Measurements from ENCODE around the gene IDH3A. TPM values are rescaled to one million over a fixed set of nuclear protein-coding genes. Genes with fewer than 3 reads are reported as not detected.
A peak's percentile ranks its signal among the peaks of the same experiment; 100 is the strongest.
"Not testable (repeated sequence)": the region's sequence is repeated elsewhere in the genome, so short reads cannot be mapped to it uniquely, and the experiment has no call there.

IDH3A gene
- total RNA-seq, 1 donor from 2014 or later, result 78.3 TPM

DNA sequence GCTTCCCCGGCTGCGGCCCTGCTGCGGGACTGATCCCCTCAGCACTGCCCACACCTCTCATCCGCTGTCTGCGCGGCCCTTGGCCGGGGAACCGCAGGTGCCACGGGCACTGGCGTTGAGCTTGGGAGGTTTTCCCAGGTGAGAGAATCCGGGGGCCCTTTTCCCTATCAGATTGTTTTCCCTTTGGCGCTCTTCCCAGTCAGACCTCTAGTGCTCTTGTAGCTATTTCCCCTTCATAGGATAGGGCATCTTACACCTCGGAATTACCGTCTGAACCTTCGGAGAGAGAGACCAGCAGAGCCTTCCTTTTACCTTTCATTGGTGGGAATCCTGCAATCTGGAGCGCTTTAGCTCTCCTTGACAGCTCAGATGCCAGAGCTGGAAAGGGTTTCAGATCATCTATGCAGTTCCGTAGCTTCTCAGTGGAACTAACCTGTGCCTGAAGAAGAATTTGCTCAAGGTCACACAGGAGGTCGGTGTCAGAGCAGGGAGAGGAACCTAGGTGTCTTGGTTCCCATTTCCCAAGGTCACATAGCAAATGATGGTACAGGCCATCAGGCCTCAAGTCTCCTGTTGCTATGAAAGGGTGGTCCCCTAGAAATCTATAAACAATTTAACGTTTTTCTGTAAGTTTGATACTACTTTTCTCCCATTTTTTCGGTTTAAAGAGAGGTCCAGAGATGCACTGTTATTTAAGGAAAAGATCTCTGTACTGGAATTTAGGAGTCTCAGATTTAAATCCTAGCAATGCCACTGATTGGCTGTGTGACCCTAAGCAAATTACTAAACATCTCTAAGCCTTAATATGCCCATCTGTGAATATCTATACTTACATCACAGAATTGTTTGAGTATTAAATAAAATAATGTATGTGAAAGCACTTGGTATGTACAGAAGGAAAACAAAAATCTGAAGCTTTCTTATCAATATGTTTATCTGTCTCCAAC, 916 bp downstream of the IDH3A start:
- Histone ChIP-seq H3K9me3 (no peaks in the 10 kb centered on the region), H3K36me3 (no peaks in the 10 kb centered on the region), H3K27ac (peak overlapping the region; percentile 88), H3K27me3 (ENCODE audit: low read depth) (no peaks in the 10 kb centered on the region), H3K4me1 (peaks cover 30% of the 10 kb centered on the region), H3K4me3 (peak overlapping the region; percentile 81)
- ATAC-seq, result peak; percentile 40 to 72
- DNase-seq, result no peak
- TF ChIP-seq, protein P1, sequence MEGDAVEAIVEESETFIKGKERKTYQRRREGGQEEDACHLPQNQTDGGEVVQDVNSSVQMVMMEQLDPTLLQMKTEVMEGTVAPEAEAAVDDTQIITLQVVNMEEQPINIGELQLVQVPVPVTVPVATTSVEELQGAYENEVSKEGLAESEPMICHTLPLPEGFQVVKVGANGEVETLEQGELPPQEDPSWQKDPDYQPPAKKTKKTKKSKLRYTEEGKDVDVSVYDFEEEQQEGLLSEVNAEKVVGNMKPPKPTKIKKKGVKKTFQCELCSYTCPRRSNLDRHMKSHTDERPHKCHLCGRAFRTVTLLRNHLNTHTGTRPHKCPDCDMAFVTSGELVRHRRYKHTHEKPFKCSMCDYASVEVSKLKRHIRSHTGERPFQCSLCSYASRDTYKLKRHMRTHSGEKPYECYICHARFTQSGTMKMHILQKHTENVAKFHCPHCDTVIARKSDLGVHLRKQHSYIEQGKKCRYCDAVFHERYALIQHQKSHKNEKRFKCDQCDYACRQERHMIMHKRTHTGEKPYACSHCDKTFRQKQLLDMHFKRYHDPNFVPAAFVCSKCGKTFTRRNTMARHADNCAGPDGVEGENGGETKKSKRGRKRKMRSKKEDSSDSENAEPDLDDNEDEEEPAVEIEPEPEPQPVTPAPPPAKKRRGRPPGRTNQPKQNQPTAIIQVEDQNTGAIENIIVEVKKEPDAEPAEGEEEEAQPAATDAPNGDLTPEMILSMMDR (IDR thresholded peaks at IDR 0.05), result no peak
- intact Hi-C loops (cut with DNase I), result no loop called here

DNA sequence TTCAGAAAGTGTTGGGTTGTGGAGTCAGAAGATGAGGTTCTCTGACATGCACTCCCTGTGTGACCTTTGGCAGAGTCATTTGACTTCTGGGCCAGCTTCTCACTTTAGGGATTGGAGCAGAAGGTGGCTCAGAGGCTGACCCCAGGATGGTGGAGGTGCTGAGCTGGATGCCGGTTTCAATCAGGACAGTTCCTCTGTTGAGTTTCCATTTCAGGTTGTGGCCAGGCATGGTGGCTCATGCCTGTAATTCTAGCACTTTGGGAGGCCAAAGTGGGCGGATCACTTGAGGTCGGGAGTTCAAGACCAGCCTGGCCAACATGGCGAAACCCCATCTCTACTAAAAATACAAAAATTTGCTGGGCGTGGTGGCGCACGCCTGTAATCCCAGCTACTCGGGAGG, 1.9 kb downstream of the IDH3A start:
- DNase-seq; intact Hi-C loops (cut with DNase I); ATAC-seq; H3K4me3 ChIP-seq; H3K9me3 ChIP-seq; H3K27me3 ChIP-seq (ENCODE audit: low read depth); H3K27ac ChIP-seq; H3K36me3 ChIP-seq: not testable (repeated sequence)
- peaks cover 40% of the 10 kb centered on the region for H3K4me1 ChIP-seq

DNA sequence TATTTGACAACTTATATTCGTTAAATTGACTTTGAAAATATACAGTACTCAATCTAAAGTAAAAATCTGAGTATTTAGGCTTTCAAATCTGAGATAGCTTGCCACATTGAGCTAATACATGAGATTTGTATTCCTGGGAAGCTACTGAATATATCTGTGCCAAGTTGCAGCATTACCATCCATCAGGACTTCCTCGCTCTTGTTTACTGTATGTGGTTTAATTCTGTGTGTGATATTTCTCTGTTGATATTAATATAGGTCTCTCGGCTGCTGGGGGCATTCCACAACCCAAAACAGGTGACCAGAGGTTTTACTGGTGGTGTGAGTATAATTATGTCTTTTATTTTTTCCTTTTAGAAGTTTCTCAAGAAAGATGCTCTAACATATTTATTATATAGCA, 5.8 kb downstream of the IDH3A start:
- peaks cover 40% of the 10 kb centered on the region for H3K36me3 ChIP-seq
- no peaks in the 10 kb centered on the region for H3K27me3 ChIP-seq (ENCODE audit: low read depth)
- intact Hi-C loops (cut with DNase I), result no loop called here
- no peak overlapping the region for H3K27ac ChIP-seq
- ATAC-seq, result no peak
- no peaks in the 10 kb centered on the region for H3K9me3 ChIP-seq
- TF ChIP-seq, protein P1 (IDR thresholded peaks at IDR 0.05), result no peak
- no peak for DNase-seq
- H3K4me3 ChIP-seq, result no peak overlapping the region
- peaks cover 30% of the 10 kb centered on the region for H3K4me1 ChIP-seq

DNA sequence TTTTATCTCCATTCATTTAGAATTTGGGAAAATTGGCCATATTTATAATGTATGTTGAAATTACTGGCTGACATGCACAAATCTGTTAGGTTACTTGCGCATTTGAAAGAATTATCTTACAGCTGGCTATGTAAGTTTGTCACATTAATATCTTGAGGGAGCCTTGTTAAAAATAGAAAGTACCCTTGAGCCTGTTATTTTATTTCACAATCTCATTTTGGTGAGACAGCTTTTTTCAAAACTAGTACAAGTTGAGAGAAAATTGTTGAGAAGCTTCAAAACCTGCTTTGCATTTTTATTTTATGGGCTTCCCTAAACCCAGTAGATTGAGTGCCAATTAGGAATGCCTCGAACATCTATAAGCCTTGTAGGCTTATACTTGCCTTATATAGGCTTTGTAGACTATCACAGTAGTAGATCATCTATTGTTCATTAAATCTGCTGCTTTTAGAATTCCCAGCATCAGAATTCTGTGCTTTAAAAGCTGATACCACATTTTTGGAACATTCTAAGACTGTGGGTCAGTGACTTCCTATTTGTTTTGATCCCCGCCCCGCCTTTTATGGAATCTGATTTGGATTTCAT, 6.3 kb downstream of the IDH3A start:
- peak overlapping the region; percentile 21 for H3K27ac ChIP-seq
- H3K9me3 ChIP-seq, result no peaks in the 10 kb centered on the region
- no peak for ATAC-seq
- intact Hi-C loops (cut with DNase I), result no loop called here
- H3K27me3 ChIP-seq (ENCODE audit: low read depth), result no peaks in the 10 kb centered on the region
- H3K4me1 ChIP-seq, result peaks cover 25% of the 10 kb centered on the region
- peaks cover 45% of the 10 kb centered on the region for H3K36me3 ChIP-seq
- TF ChIP-seq, protein P1 (IDR thresholded peaks at IDR 0.05), result no peak
- no peak overlapping the region for H3K4me3 ChIP-seq
- DNase-seq, result no peak

DNA sequence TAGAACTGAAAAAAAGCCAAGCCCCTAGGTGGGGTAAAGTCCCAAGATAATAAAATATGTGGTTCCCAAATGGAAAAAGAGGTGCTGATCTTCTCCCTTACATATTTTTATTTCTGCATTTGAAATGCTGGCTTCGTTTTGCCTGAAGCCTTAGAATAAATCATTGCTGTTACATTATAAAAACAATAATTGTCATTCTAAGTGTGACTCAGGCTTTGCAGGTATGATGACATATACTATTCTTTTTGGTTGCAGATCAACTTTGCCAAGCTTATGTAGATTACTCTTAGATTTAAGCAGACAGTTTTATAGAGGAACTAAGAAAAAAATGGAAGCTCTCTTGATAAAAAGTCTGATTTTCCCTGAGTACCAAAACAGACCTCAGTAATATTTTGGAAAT, 7.5 kb downstream of the IDH3A start:
- peaks cover 57% of the 10 kb centered on the region for H3K36me3 ChIP-seq
- DNase-seq, result no peak
- TF ChIP-seq, protein P1 (IDR thresholded peaks at IDR 0.05), result no peak
- H3K9me3 ChIP-seq, result no peaks in the 10 kb centered on the region
- H3K27me3 ChIP-seq (ENCODE audit: low read depth), result no peaks in the 10 kb centered on the region
- no peak for ATAC-seq
- intact Hi-C loops (cut with DNase I), result no loop called here
- H3K4me1 ChIP-seq, result peaks cover 15% of the 10 kb centered on the region
- H3K27ac ChIP-seq, result peak overlapping the region; percentile 1
- H3K4me3 ChIP-seq, result no peak overlapping the region

DNA sequence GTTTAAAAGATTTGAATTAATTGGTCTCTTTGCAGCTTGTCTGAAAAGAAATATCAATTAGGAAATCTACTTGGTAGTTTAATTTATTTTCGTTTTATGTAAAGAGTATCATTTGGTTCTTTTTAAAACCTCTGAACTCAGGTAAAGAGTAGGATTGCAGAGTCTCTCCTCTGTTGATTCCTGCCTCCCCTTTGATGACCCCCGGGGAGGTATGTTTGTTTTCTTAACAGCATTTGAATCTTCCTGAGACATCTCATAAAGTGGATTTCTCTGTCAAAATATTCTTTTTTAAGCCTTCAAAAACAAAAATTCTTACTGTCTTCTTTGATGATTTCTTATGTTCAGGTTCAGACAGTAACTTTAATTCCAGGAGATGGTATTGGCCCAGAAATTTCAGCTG, 8.0 kb downstream of the IDH3A start:
- H3K27me3 ChIP-seq (ENCODE audit: low read depth), result no peaks in the 10 kb centered on the region
- intact Hi-C loops (cut with DNase I), result no loop called here
- H3K4me3 ChIP-seq, result no peak overlapping the region
- ATAC-seq (no peak), DNase-seq (no peak)
- peaks cover 15% of the 10 kb centered on the region for H3K4me1 ChIP-seq
- TF ChIP-seq, protein P1 (IDR thresholded peaks at IDR 0.05), result no peak
- no peak overlapping the region for H3K27ac ChIP-seq
- peaks cover 62% of the 10 kb centered on the region for H3K36me3 ChIP-seq
- no peaks in the 10 kb centered on the region for H3K9me3 ChIP-seq
